HEK293 (cell line): ENCODE results near the gene ELANE.

Experiments used
- GLIS2 ChIP-seq: fragments of 450-650 bp; formaldehyde crosslinking; IDR thresholded peaks from 2 replicates; pipeline ENCODE4 v1.5.1; 2016; ENCODE audit warnings: missing biosample characterization, missing genetic modification characterization
- KLF8 ChIP-seq: fragments of 450-650 bp; formaldehyde crosslinking; IDR thresholded peaks from 2 replicates; pipeline ENCODE4 v1.5.1; 2016; ENCODE audit warnings: missing biosample characterization, missing genetic modification characterization
- MEIS1 ChIP-seq: sonication (generic); formaldehyde crosslinking; IDR thresholded peaks from 2 replicates; pipeline ENCODE4 v1.8.1; 2022; ENCODE audit warnings: missing genetic modification reagents, mild to moderate bottlenecking, borderline replicate concordance
- SP2 ChIP-seq: fragments of 450-650 bp; formaldehyde crosslinking; IDR thresholded peaks from 2 replicates; pipeline ENCODE4 v1.5.1; 2016; ENCODE audit warnings: missing biosample characterization, missing genetic modification characterization
- SP7 ChIP-seq: fragments of 450-650 bp; formaldehyde crosslinking; IDR thresholded peaks from 2 replicates; pipeline ENCODE4 v1.5.1; 2016; ENCODE audit warnings: missing biosample characterization, missing genetic modification characterization
- ZBTB7A ChIP-seq: fragments of 450-650 bp; formaldehyde crosslinking; IDR thresholded peaks from 2 replicates; pipeline ENCODE4 v1.5.1; 2016; ENCODE audit warnings: low read depth, missing biosample characterization, missing genetic modification characterization
- ZFP69B ChIP-seq: fragments of 450-650 bp; formaldehyde crosslinking; IDR thresholded peaks from 2 replicates; pipeline ENCODE4 v1.5.1; 2016; ENCODE audit warnings: missing biosample characterization, missing genetic modification characterization
- ZNF155 ChIP-seq: fragments of 450-650 bp; formaldehyde crosslinking; IDR thresholded peaks from 2 replicates; pipeline ENCODE4 v1.5.1; 2016; ENCODE audit warnings: missing biosample characterization, missing genetic modification characterization
- ZNF16 ChIP-seq: fragments of 450-650 bp; formaldehyde crosslinking; IDR thresholded peaks from 2 replicates; pipeline ENCODE4 v1.5.1; 2016; ENCODE audit warnings: low read depth, missing biosample characterization, missing genetic modification characterization
- ZNF2 ChIP-seq: fragments of 450-650 bp; formaldehyde crosslinking; IDR thresholded peaks from 2 replicates; pipeline ENCODE4 v1.5.1; 2016; ENCODE audit warnings: missing biosample characterization, missing genetic modification characterization
- ZNF292 ChIP-seq: fragments of 450-650 bp; formaldehyde crosslinking; IDR thresholded peaks from 2 replicates; pipeline ENCODE4 v1.5.1; 2016; ENCODE audit warnings: low read depth, missing biosample characterization, missing genetic modification characterization, borderline replicate concordance
- ZNF335 ChIP-seq: fragments of 450-650 bp; formaldehyde crosslinking; conservative IDR thresholded peaks from 2 replicates; pipeline ENCODE4 v1.5.1; 2016; ENCODE audit warnings: missing biosample characterization, missing genetic modification characterization
- ZNF350 ChIP-seq: fragments of 450-650 bp; formaldehyde crosslinking; IDR thresholded peaks from 2 replicates; pipeline ENCODE4 v1.5.0; 2017; ENCODE audit warnings: missing biosample characterization, mild to moderate bottlenecking, missing genetic modification characterization
- ZNF423 ChIP-seq: fragments of 450-650 bp; formaldehyde crosslinking; IDR thresholded peaks from 2 replicates; pipeline ENCODE4 v1.5.1; 2016; ENCODE audit warnings: missing biosample characterization, missing genetic modification characterization
- ZNF48 ChIP-seq: fragments of 450-650 bp; formaldehyde crosslinking; IDR thresholded peaks from 2 replicates; pipeline ENCODE4 v1.5.1; 2016; ENCODE audit warnings: missing biosample characterization, missing genetic modification characterization
- ZNF529 ChIP-seq: fragments of 450-650 bp; formaldehyde crosslinking; IDR thresholded peaks from 2 replicates; pipeline ENCODE4 v1.5.1; 2017; ENCODE audit warnings: missing genetic modification characterization, missing biosample characterization; ENCODE audit not compliant: insufficient replicate concordance
- ZNF544 ChIP-seq: fragments of 450-650 bp; formaldehyde crosslinking; IDR thresholded peaks from 2 replicates; pipeline ENCODE4 v1.5.0; 2017; ENCODE audit warnings: missing biosample characterization, missing genetic modification characterization
- ZNF548 ChIP-seq: fragments of 450-650 bp; formaldehyde crosslinking; IDR thresholded peaks from 2 replicates; pipeline ENCODE4 v1.5.1; 2016; ENCODE audit warnings: missing biosample characterization, missing genetic modification characterization
- ZNF571 ChIP-seq: fragments of 450-650 bp; formaldehyde crosslinking; IDR thresholded peaks from 2 replicates; pipeline ENCODE4 v1.5.0; 2017; ENCODE audit warnings: missing biosample characterization, missing genetic modification characterization
- ZNF623 ChIP-seq: fragments of 450-650 bp; formaldehyde crosslinking; IDR thresholded peaks from 2 replicates; pipeline ENCODE4 v1.5.1; 2016; ENCODE audit warnings: missing biosample characterization, missing genetic modification characterization
- ZSCAN23 ChIP-seq: fragments of 450-650 bp; formaldehyde crosslinking; IDR thresholded peaks from 2 replicates; pipeline ENCODE4 v1.5.1; 2016; ENCODE audit warnings: missing biosample characterization, missing genetic modification characterization
- TF ChIP-seq, protein P1 (sequence below): fragments of 450-650 bp; formaldehyde crosslinking; IDR thresholded peaks from 2 replicates; pipeline ENCODE4 v1.5.0; 2017; ENCODE audit warnings: missing biosample characterization, missing genetic modification characterization, borderline replicate concordance
- TF ChIP-seq, protein P2 (sequence below): fragments of 450-650 bp; formaldehyde crosslinking; IDR thresholded peaks from 2 replicates; pipeline ENCODE4 v1.5.1; 2016; ENCODE audit warnings: missing biosample characterization, missing genetic modification characterization
- TF ChIP-seq, protein P3 (sequence below): fragments of 450-650 bp; formaldehyde crosslinking; IDR thresholded peaks from 2 replicates; pipeline ENCODE4 v1.5.1; 2016; ENCODE audit warnings: missing biosample characterization, missing genetic modification characterization
- TF ChIP-seq, protein P4 (sequence below): fragments of 450-650 bp; formaldehyde crosslinking; IDR thresholded peaks from 2 replicates; pipeline ENCODE4 v1.5.1; 2016; ENCODE audit warnings: missing biosample characterization, missing genetic modification characterization
- TF ChIP-seq, protein P5 (sequence below): fragments of 450-650 bp; formaldehyde crosslinking; conservative IDR thresholded peaks from 2 replicates; pipeline ENCODE4 v1.5.1; 2016; ENCODE audit warnings: low read depth, missing biosample characterization, missing genetic modification characterization
- TF ChIP-seq, protein P6 (sequence below): fragments of 450-650 bp; formaldehyde crosslinking; IDR thresholded peaks from 2 replicates; pipeline ENCODE4 v1.5.1; 2016; ENCODE audit warnings: missing biosample characterization, missing genetic modification characterization

Gene ELANE

DNA sequence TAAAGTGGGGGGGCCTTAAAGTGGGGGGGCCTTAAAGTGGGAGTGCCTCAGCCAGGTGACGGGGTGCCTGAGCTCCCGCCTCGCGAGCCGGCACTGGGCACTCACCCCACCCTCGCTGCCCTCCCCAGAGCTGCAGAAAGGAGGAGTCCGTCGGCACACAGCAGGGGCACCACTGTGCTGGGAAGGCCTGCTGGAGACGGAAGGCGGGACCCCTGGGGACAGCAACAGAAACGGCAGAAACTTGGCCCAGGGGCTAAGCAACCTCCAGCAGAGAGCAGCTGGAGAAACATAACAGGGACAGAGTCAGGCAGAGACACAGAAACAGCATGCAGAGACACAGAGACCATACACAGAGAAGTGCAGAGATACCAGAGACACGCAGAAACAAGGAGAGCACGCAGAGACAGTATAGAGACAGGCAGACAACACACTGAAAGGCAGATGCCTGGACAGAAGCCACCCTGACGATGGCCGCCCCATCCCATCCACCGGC, 15.2 kb downstream of the ELANE start (continued):
- TF ChIP-seq, protein P1, sequence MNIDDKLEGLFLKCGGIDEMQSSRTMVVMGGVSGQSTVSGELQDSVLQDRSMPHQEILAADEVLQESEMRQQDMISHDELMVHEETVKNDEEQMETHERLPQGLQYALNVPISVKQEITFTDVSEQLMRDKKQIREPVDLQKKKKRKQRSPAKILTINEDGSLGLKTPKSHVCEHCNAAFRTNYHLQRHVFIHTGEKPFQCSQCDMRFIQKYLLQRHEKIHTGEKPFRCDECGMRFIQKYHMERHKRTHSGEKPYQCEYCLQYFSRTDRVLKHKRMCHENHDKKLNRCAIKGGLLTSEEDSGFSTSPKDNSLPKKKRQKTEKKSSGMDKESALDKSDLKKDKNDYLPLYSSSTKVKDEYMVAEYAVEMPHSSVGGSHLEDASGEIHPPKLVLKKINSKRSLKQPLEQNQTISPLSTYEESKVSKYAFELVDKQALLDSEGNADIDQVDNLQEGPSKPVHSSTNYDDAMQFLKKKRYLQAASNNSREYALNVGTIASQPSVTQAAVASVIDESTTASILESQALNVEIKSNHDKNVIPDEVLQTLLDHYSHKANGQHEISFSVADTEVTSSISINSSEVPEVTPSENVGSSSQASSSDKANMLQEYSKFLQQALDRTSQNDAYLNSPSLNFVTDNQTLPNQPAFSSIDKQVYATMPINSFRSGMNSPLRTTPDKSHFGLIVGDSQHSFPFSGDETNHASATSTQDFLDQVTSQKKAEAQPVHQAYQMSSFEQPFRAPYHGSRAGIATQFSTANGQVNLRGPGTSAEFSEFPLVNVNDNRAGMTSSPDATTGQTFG (tag by site-specific recombination), result no peak
- TF ChIP-seq ZNF292, result no peak
- peak; percentile 79; the same call in 1 of the 2 replicates for TF ChIP-seq ZNF423 (tag by site-specific recombination)
- TF ChIP-seq, protein P2, sequence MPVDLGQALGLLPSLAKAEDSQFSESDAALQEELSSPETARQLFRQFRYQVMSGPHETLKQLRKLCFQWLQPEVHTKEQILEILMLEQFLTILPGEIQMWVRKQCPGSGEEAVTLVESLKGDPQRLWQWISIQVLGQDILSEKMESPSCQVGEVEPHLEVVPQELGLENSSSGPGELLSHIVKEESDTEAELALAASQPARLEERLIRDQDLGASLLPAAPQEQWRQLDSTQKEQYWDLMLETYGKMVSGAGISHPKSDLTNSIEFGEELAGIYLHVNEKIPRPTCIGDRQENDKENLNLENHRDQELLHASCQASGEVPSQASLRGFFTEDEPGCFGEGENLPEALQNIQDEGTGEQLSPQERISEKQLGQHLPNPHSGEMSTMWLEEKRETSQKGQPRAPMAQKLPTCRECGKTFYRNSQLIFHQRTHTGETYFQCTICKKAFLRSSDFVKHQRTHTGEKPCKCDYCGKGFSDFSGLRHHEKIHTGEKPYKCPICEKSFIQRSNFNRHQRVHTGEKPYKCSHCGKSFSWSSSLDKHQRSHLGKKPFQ, result no peak
- no peak for TF ChIP-seq MEIS1 (CRISPR knock-in tag)
- TF ChIP-seq ZNF548 (tag by site-specific recombination), result no peak
- TF ChIP-seq, protein P3, sequence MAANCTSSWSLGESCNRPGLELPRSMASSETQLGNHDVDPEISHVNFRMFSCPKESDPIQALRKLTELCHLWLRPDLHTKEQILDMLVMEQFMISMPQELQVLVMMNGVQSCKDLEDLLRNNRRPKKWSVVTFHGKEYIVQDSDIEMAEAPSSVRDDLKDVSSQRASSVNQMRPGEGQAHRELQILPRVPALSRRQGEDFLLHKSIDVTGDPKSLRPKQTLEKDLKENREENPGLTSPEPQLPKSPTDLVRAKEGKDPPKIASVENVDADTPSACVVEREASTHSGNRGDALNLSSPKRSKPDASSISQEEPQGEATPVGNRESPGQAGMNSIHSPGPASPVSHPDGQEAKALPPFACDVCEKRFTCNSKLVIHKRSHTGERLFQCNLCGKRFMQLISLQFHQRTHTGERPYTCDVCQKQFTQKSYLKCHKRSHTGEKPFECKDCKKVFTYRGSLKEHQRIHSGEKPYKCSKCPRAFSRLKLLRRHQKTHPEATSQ (tag by site-specific recombination), result no peak
- no peak for TF ChIP-seq ZFP69B
- no peak for TF ChIP-seq ZNF350 (tag by site-specific recombination)
- TF ChIP-seq GLIS2, result no peak
- 0 out of 2 replicates have a peak, but pooled peaks have one; percentile 58 for TF ChIP-seq ZBTB7A (tag by site-specific recombination)
- TF ChIP-seq ZNF155, result no peak
- no peak for TF ChIP-seq ZNF544
- TF ChIP-seq ZNF16, result no peak
- peak; percentile 20; the same call in 1 of the 2 replicates for TF ChIP-seq SP2 (tag by site-specific recombination)
- TF ChIP-seq, protein P4, sequence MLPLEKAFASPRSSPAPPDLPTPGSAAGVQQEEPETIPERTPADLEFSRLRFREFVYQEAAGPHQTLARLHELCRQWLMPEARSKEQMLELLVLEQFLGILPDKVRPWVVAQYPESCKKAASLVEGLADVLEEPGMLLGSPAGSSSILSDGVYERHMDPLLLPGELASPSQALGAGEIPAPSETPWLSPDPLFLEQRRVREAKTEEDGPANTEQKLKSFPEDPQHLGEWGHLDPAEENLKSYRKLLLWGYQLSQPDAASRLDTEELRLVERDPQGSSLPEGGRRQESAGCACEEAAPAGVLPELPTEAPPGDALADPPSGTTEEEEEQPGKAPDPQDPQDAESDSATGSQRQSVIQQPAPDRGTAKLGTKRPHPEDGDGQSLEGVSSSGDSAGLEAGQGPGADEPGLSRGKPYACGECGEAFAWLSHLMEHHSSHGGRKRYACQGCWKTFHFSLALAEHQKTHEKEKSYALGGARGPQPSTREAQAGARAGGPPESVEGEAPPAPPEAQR (tag by site-specific recombination), result no peak
- TF ChIP-seq ZNF335, result 0 out of 2 replicates have a peak, but pooled peaks have one; percentile 17
- TF ChIP-seq ZNF623, result no peak
- TF ChIP-seq, protein P5, sequence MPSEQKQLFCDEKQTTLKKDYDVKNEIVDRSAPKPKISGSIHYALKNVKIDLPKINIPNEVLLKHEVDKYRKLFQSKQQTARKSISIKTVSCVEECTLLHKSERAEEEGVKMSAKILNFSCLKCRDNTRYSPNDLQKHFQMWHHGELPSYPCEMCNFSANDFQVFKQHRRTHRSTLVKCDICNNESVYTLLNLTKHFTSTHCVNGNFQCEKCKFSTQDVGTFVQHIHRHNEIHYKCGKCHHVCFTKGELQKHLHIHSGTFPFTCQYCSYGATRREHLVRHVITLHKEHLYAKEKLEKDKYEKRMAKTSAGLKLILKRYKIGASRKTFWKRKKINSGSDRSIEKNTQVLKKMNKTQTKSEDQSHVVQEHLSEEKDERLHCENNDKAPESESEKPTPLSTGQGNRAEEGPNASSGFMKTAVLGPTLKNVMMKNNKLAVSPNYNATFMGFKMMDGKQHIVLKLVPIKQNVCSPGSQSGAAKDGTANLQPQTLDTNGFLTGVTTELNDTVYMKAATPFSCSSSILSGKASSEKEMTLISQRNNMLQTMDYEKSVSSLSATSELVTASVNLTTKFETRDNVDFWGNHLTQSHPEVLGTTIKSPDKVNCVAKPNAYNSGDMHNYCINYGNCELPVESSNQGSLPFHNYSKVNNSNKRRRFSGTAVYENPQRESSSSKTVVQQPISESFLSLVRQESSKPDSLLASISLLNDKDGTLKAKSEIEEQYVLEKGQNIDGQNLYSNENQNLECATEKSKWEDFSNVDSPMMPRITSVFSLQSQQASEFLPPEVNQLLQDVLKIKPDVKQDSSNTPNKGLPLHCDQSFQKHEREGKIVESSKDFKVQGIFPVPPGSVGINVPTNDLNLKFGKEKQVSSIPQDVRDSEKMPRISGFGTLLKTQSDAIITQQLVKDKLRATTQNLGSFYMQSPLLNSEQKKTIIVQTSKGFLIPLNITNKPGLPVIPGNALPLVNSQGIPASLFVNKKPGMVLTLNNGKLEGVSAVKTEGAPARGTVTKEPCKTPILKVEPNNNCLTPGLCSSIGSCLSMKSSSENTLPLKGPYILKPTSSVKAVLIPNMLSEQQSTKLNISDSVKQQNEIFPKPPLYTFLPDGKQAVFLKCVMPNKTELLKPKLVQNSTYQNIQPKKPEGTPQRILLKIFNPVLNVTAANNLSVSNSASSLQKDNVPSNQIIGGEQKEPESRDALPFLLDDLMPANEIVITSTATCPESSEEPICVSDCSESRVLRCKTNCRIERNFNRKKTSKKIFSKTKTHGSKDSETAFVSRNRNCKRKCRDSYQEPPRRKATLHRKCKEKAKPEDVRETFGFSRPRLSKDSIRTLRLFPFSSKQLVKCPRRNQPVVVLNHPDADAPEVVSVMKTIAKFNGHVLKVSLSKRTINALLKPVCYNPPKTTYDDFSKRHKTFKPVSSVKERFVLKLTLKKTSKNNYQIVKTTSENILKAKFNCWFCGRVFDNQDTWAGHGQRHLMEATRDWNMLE, result no peak
- no peak for TF ChIP-seq ZNF48 (tag by site-specific recombination)
- no peak for TF ChIP-seq ZSCAN23 (tag by site-specific recombination)
- peak; percentile 47; the same call in 1 of the 2 replicates for TF ChIP-seq SP7 (tag by site-specific recombination)
- TF ChIP-seq ZNF529 (tag by site-specific recombination), result no peak
- no peak for TF ChIP-seq ZNF2 (tag by site-specific recombination)
- TF ChIP-seq, protein P6, sequence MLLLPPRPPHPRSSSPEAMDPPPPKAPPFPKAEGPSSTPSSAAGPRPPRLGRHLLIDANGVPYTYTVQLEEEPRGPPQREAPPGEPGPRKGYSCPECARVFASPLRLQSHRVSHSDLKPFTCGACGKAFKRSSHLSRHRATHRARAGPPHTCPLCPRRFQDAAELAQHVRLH, result no peak
- TF ChIP-seq ZNF571, result no peak
- peak; percentile 32; the same call in 1 of the 2 replicates for TF ChIP-seq KLF8
